Fibroblast of villous mesenchyme (primary cell): ENCODE data around the gene RBL2. TPM values are rescaled to one million over a fixed set of nuclear protein-coding genes. Genes with fewer than 3 reads are reported as not detected.

Source experiments
- DNase-seq: peaks from one replicate; pipeline ENCODE4 v3.0.0-alpha.2; 2010; ENCODE audit warnings: low read depth
- H3K4me3 ChIP-seq: 2 replicates; pipeline ENCODE4 v1.5.1; 2011; ENCODE audit warnings: low read depth, mild to moderate bottlenecking, low read length
- CTCF ChIP-seq: IDR thresholded peaks from 2 replicates; pipeline ENCODE4 v1.5.1; 2012; ENCODE audit warnings: low read depth, mild to moderate bottlenecking, low read length; ENCODE audit not compliant: insufficient read depth
- total RNA-seq: library from RNA; depleted of rRNA; stranded (reverse); fragments of >200 nt; gene quantifications from 2 replicates; pipeline ENCODE4 v1.2.3, GENCODE V29; 2012

The RBL2 gene
- total RNA-seq, 1 donor: 49.7 TPM

DNA sequence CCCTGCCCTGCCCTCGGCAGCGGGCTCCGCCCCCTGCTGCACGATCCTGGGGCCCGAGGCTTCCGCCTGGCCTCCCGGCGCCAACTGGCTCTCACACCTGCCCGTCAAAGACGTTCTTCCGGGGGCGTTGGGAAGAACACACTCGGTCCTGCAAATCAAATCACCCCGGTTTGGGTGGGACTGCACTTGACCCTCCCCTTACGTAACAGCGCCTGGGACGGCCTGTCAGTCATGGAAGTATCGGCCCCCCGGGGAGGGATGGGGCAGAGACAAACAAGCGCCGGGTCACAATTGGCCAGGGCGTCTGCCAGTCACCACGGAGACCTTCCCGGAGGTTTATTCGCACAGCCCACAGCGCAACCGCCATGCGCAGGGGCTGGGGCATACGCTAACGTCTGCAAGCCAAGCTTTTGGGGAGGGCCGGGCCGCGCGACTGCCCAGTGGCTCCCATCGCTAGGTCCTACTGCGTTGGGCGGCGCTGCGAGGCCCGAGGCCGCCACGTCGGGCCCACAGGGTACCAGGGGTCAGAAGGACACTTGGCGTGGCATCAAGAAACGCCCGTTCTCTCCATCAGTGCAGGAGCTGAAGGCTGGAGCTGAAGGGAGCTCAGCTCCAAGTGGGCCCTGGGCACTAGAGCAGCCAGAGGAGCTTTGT, 69.1 kb downstream of the RBL2 start:
- peak; percentile 100 for DNase-seq
- H3K4me3 ChIP-seq: peak overlapping the region; percentile 84
- no peak for TF ChIP-seq CTCF

GRCh38 chr16:53503991-53504663, 69.9 kb downstream of the RBL2 start:
- TF ChIP-seq CTCF: no peak
- H3K4me3 ChIP-seq: peak overlapping the region; percentile 63
- peak; percentile 54 for DNase-seq

DNA sequence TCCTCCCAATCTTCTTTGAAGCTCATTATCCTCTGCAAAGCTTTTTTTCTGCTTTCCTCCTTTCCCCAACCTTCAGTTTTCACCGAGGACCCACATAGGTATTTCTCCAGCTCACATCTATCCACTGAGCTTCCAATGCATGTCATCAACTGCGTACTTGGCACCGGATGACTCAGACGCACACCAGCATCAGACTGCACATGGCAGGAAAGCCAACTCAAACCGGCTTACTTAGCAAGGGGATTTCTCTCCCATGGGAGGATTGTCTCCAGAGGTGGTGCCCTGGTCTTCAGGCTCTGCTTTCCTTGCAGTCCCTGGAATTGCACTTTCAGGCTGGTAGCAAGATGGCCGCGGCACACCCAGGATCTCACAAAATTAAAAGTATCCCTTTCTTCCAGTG, 70.4 kb downstream of the RBL2 start:
- H3K4me3 ChIP-seq: no peak overlapping the region
- peak; percentile 46 for DNase-seq
- TF ChIP-seq CTCF: no peak

GRCh38 chr16:53506254-53506653, 72.0 kb downstream of the RBL2 start:
- no peak for DNase-seq
- no peak for TF ChIP-seq CTCF
- H3K4me3 ChIP-seq: no peak overlapping the region

- no peak overlapping the region for H3K4me3 ChIP-seq
- TF ChIP-seq CTCF: no peak
- DNase-seq: no peak
These were observed 73.4 kb downstream of the RBL2 start for GRCh38 chr16:53507464-53508179.

DNA sequence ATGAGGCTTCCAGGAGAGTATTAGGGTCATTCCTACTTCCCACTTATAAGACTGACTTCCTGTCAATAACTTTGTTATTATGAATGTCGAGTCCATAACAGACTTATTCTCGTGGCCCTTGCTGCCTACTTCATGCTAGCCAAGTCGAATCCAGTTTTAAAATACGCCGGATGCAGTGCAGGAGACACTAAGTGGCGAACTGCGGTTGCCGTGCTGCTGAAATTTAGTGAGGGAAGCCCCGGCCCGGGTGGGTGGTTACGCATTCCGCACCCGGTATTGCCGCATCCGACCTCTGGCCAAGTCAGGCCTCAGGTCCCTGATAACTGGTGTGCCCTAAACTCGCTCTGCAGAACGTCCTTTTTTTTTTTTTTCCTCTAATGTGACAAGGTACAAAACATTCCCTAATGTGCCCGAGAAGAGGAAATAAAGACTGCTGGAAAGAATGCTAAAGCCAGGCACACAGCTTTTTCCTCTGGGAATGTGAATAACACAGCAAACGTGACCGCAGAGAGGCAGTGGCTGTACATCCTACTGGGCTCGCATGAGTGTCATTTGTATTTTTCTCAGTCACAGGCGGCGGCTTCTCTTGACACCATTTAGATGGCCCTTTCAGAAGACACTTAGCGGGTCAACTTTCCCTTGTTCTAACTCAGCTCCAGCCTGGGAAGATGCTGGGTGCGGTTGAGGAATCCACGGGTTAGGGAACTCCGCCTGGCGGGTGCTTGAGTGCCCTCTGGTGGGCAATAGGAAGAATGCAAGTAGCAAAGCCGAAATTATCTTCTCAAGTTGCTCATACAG, 75.8 kb downstream of the RBL2 start:
- peak overlapping the region; percentile 3 for H3K4me3 ChIP-seq
- TF ChIP-seq CTCF: peak; percentile 99
- DNase-seq: peak; percentile 77
